GM18909 (cell line): ENCODE measurements around the gene SRGAP2.
"Not testable (repeated sequence)": the region's sequence is repeated elsewhere in the genome, so short reads cannot be mapped to it uniquely, and the experiment has no call there.

ENCODE experiments used
- ATAC-seq: cut with Tn5 transposase; IDR thresholded peaks from one replicate; pipeline ENCODE4 v1.9.1; 2021; ENCODE audit warnings: mild to moderate bottlenecking; ENCODE audit not compliant: unreplicated experiment, poor library complexity

SRGAP2 gene

GRCh38 chr1:206245479-206245878, 42.1 kb downstream of the SRGAP2 start:
- not testable (repeated sequence) for ATAC-seq

- not testable (repeated sequence) for ATAC-seq
Observed at GRCh38 chr1:206246129-206246886, 43.0 kb downstream of the SRGAP2 start.

- peak; percentile 74 for ATAC-seq
Observed at GRCh38 chr1:206250953-206251681, 47.8 kb downstream of the SRGAP2 start.

GRCh38 chr1:206252680-206253335, 49.5 kb downstream of the SRGAP2 start:
- ATAC-seq = not testable (repeated sequence)
